ENCODE data around the gene CRYL1. TPM values are rescaled to one million over a fixed set of nuclear protein-coding genes. Genes with fewer than 3 reads are reported as not detected.

CRYL1 gene
- total RNA-seq, 6 experiments from 2014 or later, result 10.9 to 13.2 (median 12.0) TPM

GRCh38 chr13:20424949-20425348 lies 100.7 kb downstream of the CRYL1 start:
- TF ChIP-seq CTCF (IDR thresholded peaks at IDR 0.05), result no peak
- Mint-ChIP-seq H3K4me1 (ENCODE audit: low read depth) (peaks cover 23% of the 10 kb centered on the region), H3K4me3 (no peak overlapping the region), H3K27ac (no peak overlapping the region), H3K27me3 (ENCODE audit: insufficient read depth) (peaks cover 49% of the 10 kb centered on the region), H3K9me3 (no peaks in the 10 kb centered on the region), H3K36me3 (ENCODE audit: low read depth) (no peaks in the 10 kb centered on the region; the same call in 1 of the 2 replicates)
- DNase-seq, result no peak

GRCh38 chr13:20424559-20424852 lies 101.2 kb downstream of the CRYL1 start:
- DNase-seq, result no peak
- no peaks in the 10 kb centered on the region; the same call in 1 of the 2 replicates for H3K36me3 Mint-ChIP-seq (ENCODE audit: low read depth)
- peaks cover 50% of the 10 kb centered on the region for H3K27me3 Mint-ChIP-seq (ENCODE audit: insufficient read depth)
- no peak overlapping the region for H3K4me3 Mint-ChIP-seq
- TF ChIP-seq CTCF (IDR thresholded peaks at IDR 0.05), result no peak
- H3K9me3 Mint-ChIP-seq, result no peaks in the 10 kb centered on the region
- H3K4me1 Mint-ChIP-seq (ENCODE audit: low read depth), result peaks cover 28% of the 10 kb centered on the region
- H3K27ac Mint-ChIP-seq, result no peak overlapping the region

GRCh38 chr13:20422362-20422761 lies 103.3 kb downstream of the CRYL1 start:
- no peak for DNase-seq
- H3K27ac Mint-ChIP-seq, result no peak overlapping the region
- peaks cover 6% of the 10 kb centered on the region; the same call in 1 of the 2 replicates for H3K36me3 Mint-ChIP-seq (ENCODE audit: low read depth)
- H3K4me1 Mint-ChIP-seq (ENCODE audit: low read depth), result peaks cover 31% of the 10 kb centered on the region
- TF ChIP-seq CTCF (IDR thresholded peaks at IDR 0.05), result no peak
- no peak overlapping the region for H3K4me3 Mint-ChIP-seq
- H3K9me3 Mint-ChIP-seq, result no peaks in the 10 kb centered on the region
- peaks cover 56% of the 10 kb centered on the region for H3K27me3 Mint-ChIP-seq (ENCODE audit: insufficient read depth)

GRCh38 chr13:20420938-20421337 lies 104.7 kb downstream of the CRYL1 start:
- Mint-ChIP-seq H3K4me3 (no peak overlapping the region), H3K9me3 (no peaks in the 10 kb centered on the region), H3K36me3 (ENCODE audit: low read depth) (peaks cover 6% of the 10 kb centered on the region; the same call in 1 of the 2 replicates), H3K4me1 (ENCODE audit: low read depth) (peaks cover 26% of the 10 kb centered on the region), H3K27me3 (ENCODE audit: insufficient read depth) (peaks cover 63% of the 10 kb centered on the region), H3K27ac (no peak overlapping the region)
- DNase-seq, result no peak
- TF ChIP-seq CTCF (IDR thresholded peaks at IDR 0.05), result no peak

GRCh38 chr13:20418953-20419352 lies 106.7 kb downstream of the CRYL1 start:
- H3K4me3 Mint-ChIP-seq, result no peak overlapping the region
- TF ChIP-seq CTCF (IDR thresholded peaks at IDR 0.05), result no peak
- peak overlapping the region; percentile 14; the same call in 1 of the 2 replicates for H3K27ac Mint-ChIP-seq

GRCh38 chr13:20416223-20416745 lies 109.4 kb downstream of the CRYL1 start:
- peaks cover 6% of the 10 kb centered on the region; the same call in 1 of the 2 replicates for H3K36me3 Mint-ChIP-seq (ENCODE audit: low read depth)

More at GRCh38 chr13:20418953-20419352, 106.7 kb downstream of the CRYL1 start:
- H3K36me3 Mint-ChIP-seq (ENCODE audit: low read depth), result peaks cover 6% of the 10 kb centered on the region; the same call in 1 of the 2 replicates
- H3K9me3 Mint-ChIP-seq, result no peaks in the 10 kb centered on the region
- no peak for DNase-seq
- peaks cover 56% of the 10 kb centered on the region for H3K27me3 Mint-ChIP-seq (ENCODE audit: insufficient read depth)
- peaks cover 26% of the 10 kb centered on the region for H3K4me1 Mint-ChIP-seq (ENCODE audit: low read depth)

More at GRCh38 chr13:20416223-20416745, 109.4 kb downstream of the CRYL1 start:
- Mint-ChIP-seq H3K4me3 (no peak overlapping the region), H3K27ac (no peak overlapping the region), H3K4me1 (ENCODE audit: low read depth) (peaks cover 34% of the 10 kb centered on the region), H3K27me3 (ENCODE audit: insufficient read depth) (peaks cover 47% of the 10 kb centered on the region), H3K9me3 (no peaks in the 10 kb centered on the region)
- no peak for TF ChIP-seq CTCF (IDR thresholded peaks at IDR 0.05)
- no peak for DNase-seq
